NCI-H1417 (cell line): ENCODE measurements around the gene OR4A47.
"Not testable (repeated sequence)": the region's sequence is repeated elsewhere in the genome, so short reads cannot be mapped to it uniquely, and the experiment has no call there.

Experiments
- DNase-seq, 3 experiments: peaks; one replicate each; lab custom pipeline; 2025; lab: John Stamatoyannopoulos, UW

OR4A47 gene, protein sequence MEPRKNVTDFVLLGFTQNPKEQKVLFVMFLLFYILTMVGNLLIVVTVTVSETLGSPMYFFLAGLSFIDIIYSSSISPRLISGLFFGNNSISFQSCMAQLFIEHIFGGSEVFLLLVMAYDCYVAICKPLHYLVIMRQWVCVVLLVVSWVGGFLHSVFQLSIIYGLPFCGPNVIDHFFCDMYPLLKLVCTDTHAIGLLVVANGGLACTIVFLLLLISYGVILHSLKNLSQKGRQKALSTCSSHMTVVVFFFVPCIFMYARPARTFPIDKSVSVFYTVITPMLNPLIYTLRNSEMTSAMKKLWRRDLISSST

DNA sequence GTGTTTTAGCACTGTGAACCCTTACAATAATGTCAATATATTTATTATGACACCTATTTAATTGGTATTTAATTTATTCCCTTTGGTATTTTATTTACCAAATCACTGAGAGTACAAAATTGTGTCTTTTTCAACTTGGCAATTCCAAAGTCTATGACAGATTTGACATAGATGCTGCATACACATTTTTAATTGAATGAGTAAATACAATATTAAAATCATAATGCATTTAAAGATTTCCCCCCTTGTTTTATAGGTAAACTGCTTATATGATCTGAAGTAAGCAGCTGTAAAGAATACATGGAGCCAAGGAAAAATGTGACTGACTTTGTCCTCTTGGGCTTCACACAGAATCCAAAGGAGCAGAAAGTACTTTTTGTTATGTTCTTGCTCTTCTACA, at the start of gene OR4A47:
Gene OR4A47, plus strand, starts transcription at position 301 of the 400 bp plus-strand sequence. Its CDS starts 0 bp downstream, at position 301.
- DNase-seq = not testable (repeated sequence)

DNA sequence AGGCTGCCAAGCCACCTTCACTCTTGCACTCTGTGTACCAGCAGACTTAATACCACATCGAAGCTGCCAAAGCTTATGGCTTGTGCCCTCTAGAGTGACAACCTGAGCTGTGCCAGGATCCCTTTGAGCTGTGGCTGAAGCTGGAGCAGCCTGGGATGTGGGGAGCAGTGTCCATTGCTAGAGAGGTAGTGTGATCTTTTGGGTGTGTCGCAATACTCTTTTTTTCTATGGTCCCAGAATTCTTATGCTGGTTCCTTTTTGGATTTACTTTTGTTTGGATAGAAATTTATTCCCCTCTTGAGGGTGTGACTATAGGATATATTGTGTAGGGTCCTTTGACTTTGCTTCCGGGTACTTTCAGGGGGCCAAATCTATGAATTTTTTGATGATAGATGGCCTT, 32.7 kb upstream of the OR4A47 start:
- not testable (repeated sequence) for DNase-seq

DNA sequence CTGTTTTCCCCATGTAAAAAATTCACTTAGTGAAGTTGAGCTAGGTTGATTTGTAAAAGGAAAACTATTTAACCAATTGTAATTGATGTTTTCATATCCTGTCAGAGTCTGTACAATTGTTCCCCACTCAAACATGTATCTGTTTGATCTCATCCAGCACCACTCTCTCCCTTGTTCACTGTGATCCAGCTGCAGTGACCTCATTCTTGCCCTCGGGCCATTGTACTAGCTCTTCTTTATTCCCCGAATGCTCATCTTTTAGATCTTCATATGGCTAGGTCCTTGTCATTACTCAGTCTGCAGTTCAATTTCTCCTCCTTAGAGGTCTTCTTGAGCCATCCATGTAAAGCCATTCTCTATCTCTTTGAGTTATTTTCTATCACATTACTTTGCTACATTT, 14.6 kb upstream of the OR4A47 start:
- DNase-seq = peak in 1 of 3 experiments; percentile 9

DNA sequence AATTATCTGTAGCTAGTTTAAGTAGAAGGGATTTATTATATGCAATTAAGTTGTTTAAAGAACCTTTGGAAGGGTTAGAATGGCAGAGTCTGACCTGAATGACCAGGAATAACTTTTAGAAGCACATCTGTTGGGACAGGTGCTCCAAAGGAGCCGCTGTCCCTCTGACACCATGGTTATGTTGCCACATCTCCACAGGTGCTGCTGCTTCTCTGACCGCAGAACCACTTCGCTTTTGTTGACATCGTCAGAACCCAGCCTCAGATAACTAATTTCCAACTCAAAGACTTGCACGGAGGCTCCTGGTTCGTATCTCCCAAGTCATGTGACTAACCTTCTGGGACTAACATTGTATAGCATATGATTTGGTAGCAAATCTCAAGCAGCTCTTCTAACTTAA, 13.9 kb upstream of the OR4A47 start:
- peak in 1 of 3 experiments; percentile 37 for DNase-seq

DNA sequence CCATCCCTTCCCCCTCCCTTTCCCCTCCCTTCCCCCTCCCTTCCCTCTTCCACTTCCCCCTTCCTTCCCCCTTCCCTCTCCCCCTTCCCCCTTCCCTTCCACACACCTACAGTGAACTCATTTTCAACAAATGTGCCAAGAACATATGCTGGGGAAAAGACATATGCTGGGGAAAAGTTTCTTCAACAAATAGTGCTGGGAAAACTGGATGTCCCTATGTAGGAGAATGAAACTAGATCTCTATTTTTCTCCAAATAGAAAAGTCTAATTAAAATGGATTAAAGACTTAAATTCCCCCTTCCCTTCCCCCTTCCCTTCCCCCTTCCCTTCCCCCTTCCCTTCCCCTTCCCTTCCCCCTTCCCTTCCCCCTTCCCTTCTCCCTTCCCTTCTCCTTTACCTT, 17.6 kb downstream of the OR4A47 start:
- DNase-seq = not testable (repeated sequence)

DNA sequence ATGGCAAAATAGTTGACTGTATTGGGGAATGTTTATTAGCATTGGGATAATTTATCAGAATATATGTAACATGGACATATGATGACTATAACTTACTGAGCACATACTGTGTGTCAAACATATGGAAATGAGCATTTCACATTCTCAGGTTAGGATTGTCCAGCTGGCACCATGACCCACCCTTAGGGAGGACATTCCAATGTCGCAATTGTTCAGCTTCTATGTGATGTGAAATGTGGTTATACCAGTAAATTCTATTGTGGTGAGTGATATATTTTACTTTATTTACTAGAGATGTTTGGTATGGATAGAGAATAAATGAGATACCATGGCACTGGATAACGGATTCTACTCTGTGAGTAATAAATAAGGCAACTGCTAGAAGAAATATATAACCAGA, 50.4 kb downstream of the OR4A47 start:
- DNase-seq = no peak
